Ovary (tissue), 3 donors: ENCODE results near the gene CAMK2D.

Experiments used
- CTCF ChIP-seq, 3 donors: fragments of 450-650 bp in 2 of 3; fragments of 200-600 bp in 1 of 3; IDR thresholded peaks; one replicate each; pipeline versions ENCODE4 v1.5.1 to v1.8.0; 2016 to 2022; ENCODE audit warnings: antibody characterized with exemption in 3 of 3, mild to moderate bottlenecking in 1 of 3
- POLR2A ChIP-seq: fragments of 450-650 bp; IDR thresholded peaks from one replicate; pipeline ENCODE4 v1.6.1; 2017; ENCODE audit warnings: antibody characterized with exemption, mild to moderate bottlenecking, moderate library complexity
- donor health status: DM: no; HTN: no; CAD: no.

GRCh38 chr4:113700602-113701150, 60.9 kb downstream of the CAMK2D start:
- no peak for TF ChIP-seq CTCF (IDR thresholded peaks at IDR 0.05)
- no peak for TF ChIP-seq POLR2A
